Choroid plexus epithelial cell (primary cell): ENCODE measurements around the gene SLC6A5.

Experiments used
- DNase-seq: peaks from one replicate; pipeline ENCODE4 v3.0.0-alpha.2; 2010; ENCODE audit warnings: low read depth
- H3K4me3 ChIP-seq: 2 replicates; pipeline ENCODE4 v1.5.1; 2011; ENCODE audit warnings: low read depth, mild to moderate bottlenecking, control low read depth, low read length, moderate library complexity
- TF ChIP-seq, protein P1 (sequence below): conservative IDR thresholded peaks from 2 replicates; pipeline ENCODE4 v1.5.1; 2011; ENCODE audit warnings: low read depth, mild to moderate bottlenecking, control low read depth, inconsistent platforms, low read length, moderate library complexity

The SLC6A5 gene

DNA sequence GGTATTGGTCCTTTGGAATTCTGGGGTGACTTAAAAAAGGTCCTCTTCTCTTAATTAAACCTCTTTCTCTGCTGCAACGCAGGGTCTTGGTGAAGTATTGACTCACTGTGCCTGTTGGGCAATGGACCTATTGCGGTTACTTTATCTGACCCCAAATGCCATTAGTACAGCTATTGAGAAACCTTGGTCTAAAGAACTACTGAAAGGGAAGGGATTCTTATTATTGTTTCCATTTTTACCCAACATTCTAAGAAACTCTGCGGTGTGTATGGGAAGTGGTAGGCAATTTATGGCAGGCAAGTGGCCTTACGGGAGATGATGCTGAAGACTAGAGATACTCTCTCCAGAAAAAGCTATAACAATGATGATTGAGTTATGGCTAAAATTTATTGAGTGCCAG is 12.5 kb downstream of the SLC6A5 start:
- TF ChIP-seq, protein P1, sequence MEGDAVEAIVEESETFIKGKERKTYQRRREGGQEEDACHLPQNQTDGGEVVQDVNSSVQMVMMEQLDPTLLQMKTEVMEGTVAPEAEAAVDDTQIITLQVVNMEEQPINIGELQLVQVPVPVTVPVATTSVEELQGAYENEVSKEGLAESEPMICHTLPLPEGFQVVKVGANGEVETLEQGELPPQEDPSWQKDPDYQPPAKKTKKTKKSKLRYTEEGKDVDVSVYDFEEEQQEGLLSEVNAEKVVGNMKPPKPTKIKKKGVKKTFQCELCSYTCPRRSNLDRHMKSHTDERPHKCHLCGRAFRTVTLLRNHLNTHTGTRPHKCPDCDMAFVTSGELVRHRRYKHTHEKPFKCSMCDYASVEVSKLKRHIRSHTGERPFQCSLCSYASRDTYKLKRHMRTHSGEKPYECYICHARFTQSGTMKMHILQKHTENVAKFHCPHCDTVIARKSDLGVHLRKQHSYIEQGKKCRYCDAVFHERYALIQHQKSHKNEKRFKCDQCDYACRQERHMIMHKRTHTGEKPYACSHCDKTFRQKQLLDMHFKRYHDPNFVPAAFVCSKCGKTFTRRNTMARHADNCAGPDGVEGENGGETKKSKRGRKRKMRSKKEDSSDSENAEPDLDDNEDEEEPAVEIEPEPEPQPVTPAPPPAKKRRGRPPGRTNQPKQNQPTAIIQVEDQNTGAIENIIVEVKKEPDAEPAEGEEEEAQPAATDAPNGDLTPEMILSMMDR = no peak
- no peak overlapping the region for H3K4me3 ChIP-seq
- DNase-seq = peak; percentile 3

DNA sequence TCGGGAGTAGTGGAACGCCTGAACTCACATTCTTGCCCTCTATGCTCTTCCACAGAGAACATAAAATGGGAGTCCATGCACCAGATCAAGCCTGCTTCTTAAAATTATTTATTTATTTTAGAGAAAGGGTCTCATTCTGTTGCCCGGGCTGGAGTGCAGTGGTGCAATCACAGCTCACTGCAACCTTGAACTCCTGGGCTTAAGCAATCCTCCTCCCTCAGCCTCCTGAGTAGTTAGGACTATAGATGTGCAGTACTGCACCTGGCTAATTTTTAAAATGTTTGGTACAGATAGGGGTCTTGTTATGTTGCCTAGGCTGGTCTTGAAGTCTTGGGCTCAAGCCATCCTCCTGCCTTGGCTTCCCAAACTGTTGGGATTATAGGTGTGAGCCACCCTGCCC is 13.0 kb downstream of the SLC6A5 start:
- TF ChIP-seq, protein P1 = no peak
- H3K4me3 ChIP-seq = no peak overlapping the region
- no peak for DNase-seq

DNA sequence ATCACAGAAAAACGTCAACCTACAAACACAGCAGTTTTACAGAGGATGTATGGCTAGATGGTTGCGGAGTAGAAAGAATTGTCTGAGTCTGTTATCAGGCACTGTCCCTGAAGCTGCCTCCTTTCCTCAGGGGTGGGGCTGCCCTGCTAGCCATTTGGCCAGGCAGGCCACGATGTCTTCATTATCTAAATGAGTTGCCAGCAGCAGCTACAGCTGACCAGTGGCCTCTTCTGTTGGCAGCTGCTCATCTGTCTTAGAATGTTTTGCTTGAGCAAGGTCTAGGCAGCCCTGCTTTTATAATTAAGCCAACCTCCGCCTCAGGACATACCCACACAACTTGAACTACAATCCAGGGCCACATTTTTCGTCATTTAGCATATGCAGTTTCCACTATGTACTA is 17.5 kb downstream of the SLC6A5 start:
- TF ChIP-seq, protein P1 = no peak
- no peak overlapping the region for H3K4me3 ChIP-seq
- DNase-seq = no peak

DNA sequence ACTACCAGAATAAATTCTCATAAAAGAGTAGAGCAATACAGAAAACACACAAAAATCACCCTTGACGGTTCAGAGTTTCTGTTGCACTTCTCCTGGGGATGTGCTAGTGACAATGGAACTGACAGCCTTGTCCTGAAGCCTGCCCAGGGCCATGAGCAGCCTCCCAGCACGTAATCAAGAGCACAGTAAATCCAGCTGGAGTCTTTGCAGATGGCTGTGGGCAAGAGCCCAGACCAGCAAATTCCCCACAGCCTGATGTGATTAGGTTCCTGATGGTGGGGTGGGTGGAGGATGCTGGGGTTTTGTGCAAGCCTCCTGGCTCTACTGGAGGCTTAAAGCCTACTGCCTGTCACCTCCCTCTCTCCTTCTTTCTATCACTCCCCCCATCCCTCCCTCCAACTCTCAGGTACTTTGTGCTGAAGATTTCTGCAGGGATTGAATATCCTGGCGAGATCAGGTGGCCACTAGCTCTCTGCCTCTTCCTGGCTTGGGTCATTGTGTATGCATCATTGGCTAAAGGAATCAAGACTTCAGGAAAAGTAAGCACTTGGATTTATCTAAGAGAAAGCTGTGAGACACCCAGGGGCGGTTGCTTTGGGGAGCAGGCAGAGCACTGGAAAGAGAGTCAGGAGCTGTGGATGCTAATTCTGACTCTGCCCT is 18.1 kb downstream of the SLC6A5 start:
- TF ChIP-seq, protein P1 = no peak
- DNase-seq = no peak
- H3K4me3 ChIP-seq = no peak overlapping the region

DNA sequence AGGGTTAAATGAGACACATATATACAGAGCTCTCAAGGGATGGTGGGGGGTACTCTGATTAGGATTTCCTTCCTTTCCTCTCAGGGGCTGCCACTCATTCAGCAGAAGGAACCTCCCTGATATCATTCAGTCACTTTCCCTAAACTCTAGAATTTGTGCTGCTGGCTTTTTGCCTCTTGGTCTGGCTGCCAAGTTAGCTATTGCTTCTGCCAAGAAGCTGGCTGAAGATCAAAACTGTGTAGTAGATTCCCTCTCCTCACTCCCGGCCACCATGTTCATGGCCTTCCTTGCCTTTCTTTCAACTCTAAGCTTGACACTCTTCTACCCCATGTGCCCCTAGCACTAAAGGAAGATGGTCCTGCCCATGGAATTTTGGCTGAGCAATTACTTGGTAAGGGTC is 18.7 kb downstream of the SLC6A5 start:
- no peak for DNase-seq
- H3K4me3 ChIP-seq = no peak overlapping the region
- TF ChIP-seq, protein P1 = no peak

DNA sequence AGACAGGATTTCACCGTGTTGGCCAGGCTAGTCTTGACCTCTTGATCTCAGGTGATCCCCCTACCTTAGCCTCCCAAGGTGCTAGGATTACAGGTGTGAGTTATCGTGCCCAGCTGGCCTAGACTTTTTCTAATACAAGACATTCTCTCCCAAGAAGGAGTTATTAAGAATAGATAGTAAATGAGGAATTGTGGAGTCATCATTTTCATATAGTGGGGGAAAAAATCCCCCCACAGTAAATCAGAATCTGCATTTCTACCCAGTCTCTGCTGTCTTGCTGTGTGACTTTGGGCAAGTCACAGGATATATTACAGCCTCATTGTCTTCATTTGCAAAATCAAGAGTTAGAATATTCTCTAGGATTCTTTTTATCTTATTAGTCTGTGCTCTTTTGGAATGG is 21.6 kb downstream of the SLC6A5 start:
- TF ChIP-seq, protein P1 = no peak
- DNase-seq = no peak
- H3K4me3 ChIP-seq = no peak overlapping the region

DNA sequence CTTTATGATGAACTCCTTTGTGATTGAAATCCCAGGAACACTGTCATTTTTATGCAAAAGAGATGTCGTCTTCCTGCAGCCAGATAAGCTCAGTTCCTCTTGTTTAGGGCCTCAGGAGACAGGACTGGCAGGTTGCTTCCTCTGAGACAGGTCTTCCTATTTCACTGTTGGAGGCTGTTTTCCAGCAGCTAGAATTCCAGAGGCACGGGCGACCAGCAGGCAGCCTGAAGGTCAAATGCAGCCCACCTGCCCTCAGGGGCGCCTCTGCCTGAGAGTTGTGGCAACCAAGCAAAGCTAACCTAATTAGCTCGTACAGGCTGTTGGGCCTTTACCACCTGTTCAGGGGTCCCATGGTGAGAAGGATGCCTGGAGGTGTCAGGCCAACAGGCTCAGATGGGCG is 22.3 kb downstream of the SLC6A5 start:
- TF ChIP-seq, protein P1 = no peak
- no peak overlapping the region for H3K4me3 ChIP-seq
- DNase-seq = no peak
